HG02763 (cell line): Measurements from ENCODE around the gene CEMIP2.
"Not testable (repeated sequence)": the region's sequence is repeated elsewhere in the genome, so short reads cannot be mapped to it uniquely, and the experiment has no call there.

Experiments
- ATAC-seq: cut with Tn5 transposase; IDR thresholded peaks from one replicate; pipeline ENCODE4 v1.9.1; 2021; ENCODE audit warnings: mild to moderate bottlenecking, moderate library complexity; ENCODE audit not compliant: unreplicated experiment

CEMIP2 gene

GRCh38 chr9:71768388-71769174, at the start of gene CEMIP2:
CEMIP2 (minus strand) TSS chr9:71768513; CDS start chr9:71750373, 18,140 bp downstream.
- peak; percentile 67 for ATAC-seq

- ATAC-seq: no peak
Measured at GRCh38 chr9:71816916-71817451, 48.7 kb upstream of the CEMIP2 start.

- no peak for ATAC-seq
Measured at GRCh38 chr9:71814815-71815214, 46.5 kb upstream of the CEMIP2 start.

GRCh38 chr9:71814226-71814625, 45.9 kb upstream of the CEMIP2 start:
- no peak for ATAC-seq

GRCh38 chr9:71812385-71812784, 44.1 kb upstream of the CEMIP2 start:
- no peak for ATAC-seq

- no peak for ATAC-seq
Measured at GRCh38 chr9:71808068-71808467, 39.8 kb upstream of the CEMIP2 start.

GRCh38 chr9:71806901-71807307, 38.6 kb upstream of the CEMIP2 start:
- ATAC-seq: peak; percentile 90

GRCh38 chr9:71805096-71805495, 36.8 kb upstream of the CEMIP2 start:
- not testable (repeated sequence) for ATAC-seq

GRCh38 chr9:71801826-71802225, 33.5 kb upstream of the CEMIP2 start:
- ATAC-seq: no peak

GRCh38 chr9:71797266-71797665, 29.0 kb upstream of the CEMIP2 start:
- no peak for ATAC-seq

- no peak for ATAC-seq
Measured at GRCh38 chr9:71796100-71796767, 27.9 kb upstream of the CEMIP2 start.

GRCh38 chr9:71795097-71795813, 26.9 kb upstream of the CEMIP2 start:
- ATAC-seq: peak; percentile 92

- ATAC-seq: peak; percentile 34
Measured at GRCh38 chr9:71793386-71794105, 25.2 kb upstream of the CEMIP2 start.

- no peak for ATAC-seq
Measured at GRCh38 chr9:71791875-71792274, 23.6 kb upstream of the CEMIP2 start.

- no peak for ATAC-seq
Measured at GRCh38 chr9:71790296-71790695, 22.0 kb upstream of the CEMIP2 start.

GRCh38 chr9:71783120-71783523, 14.8 kb upstream of the CEMIP2 start:
- ATAC-seq: peak; percentile 82

- peak; percentile 68 for ATAC-seq
Measured at GRCh38 chr9:71781391-71781790, 13.1 kb upstream of the CEMIP2 start.

GRCh38 chr9:71780953-71781352, 12.6 kb upstream of the CEMIP2 start:
- ATAC-seq: no peak

- ATAC-seq: no peak
Measured at GRCh38 chr9:71778085-71778484, 9.8 kb upstream of the CEMIP2 start.

GRCh38 chr9:71774920-71775319, 6.6 kb upstream of the CEMIP2 start:
- peak; percentile 72 for ATAC-seq

- no peak for ATAC-seq
Measured at GRCh38 chr9:71772726-71773125, 4.4 kb upstream of the CEMIP2 start.
